HCT116 (cell line): ENCODE measurements around the gene HELZ2. TPM values are rescaled to one million over a fixed set of nuclear protein-coding genes. Genes with fewer than 3 reads are reported as not detected.

Experiments
- ATAC-seq: fragments of 200-7000 bp; cut with Tn5 transposase; 2 replicates; pipeline ENCODE4 v1.9.1; 2020; ENCODE audit warnings: mild to moderate bottlenecking, moderate library complexity
- BruUV-seq: library from RNA; stranded (reverse); fragments of 400-500 nt; replicated peaks from 2 replicates; lab custom pipeline; 2021; lab: Mats Ljungman, UMichigan
- CTCF ChIA-PET: fragments of 300-600 bp; sonication (Branson Sonifier 250); formaldehyde crosslinking; loops from one replicate; lab custom pipeline; 2021; ENCODE audit warnings: antibody characterized with exemption; lab: Charles Lee
- POLR2A ChIA-PET: fragments of 300-600, 350-600 bp; sonication (Branson Sonifier 250); formaldehyde crosslinking; loops from one replicate; lab custom pipeline; 2021; ENCODE audit warnings: antibody characterized with exemption; lab: Charles Lee
- RAD21 ChIA-PET, 2 experiments: fragments of 300-600 bp; sonication (Branson Sonifier 250); formaldehyde crosslinking; loops; one replicate each; lab custom pipeline; 2023; ENCODE audit warnings: low total read pairs in 2 of 2; ENCODE audit not compliant: uncharacterized antibody in 2 of 2, unreplicated experiment in 2 of 2, low non-redundant PET in 1 of 2; lab: Charles Lee
- DNase-seq: peaks from one replicate; pipeline ENCODE4 v3.0.0-alpha.2; 2010; ENCODE audit warnings: low read depth, low spot score
- H2AFZ ChIP-seq: fragments of 200-600 bp; shearing (Covaris generic), sonication (generic); 2 replicates; pipeline ENCODE4 v1.6.1; 2017; ENCODE audit warnings: low read depth, mixed run types, mixed read lengths, antibody characterized with exemption, low read length; ENCODE audit not compliant: poor library complexity, severe bottlenecking
- H3K27ac ChIP-seq: 2 replicates; pipeline ENCODE4 v1.5.1; 2012; ENCODE audit warnings: low read depth, low read length
- H3K27me3 ChIP-seq: fragments of 200-600 bp; sonication (generic); 2 replicates; pipeline ENCODE4 v1.6.1; 2016; ENCODE audit warnings: mixed run types, low read length, mixed read lengths; ENCODE audit not compliant: insufficient read depth
- H3K36me3 ChIP-seq, 2 experiments: fragments of 200-500 bp in 1 of 2; fragments of 200-600 bp in 1 of 2; sonication (Bioruptor generic) in 1 of 2; sonication (generic) in 1 of 2; 2 replicates each; pipeline versions ENCODE4 v1.5.1 to v1.6.1; 2014 to 2016; ENCODE audit warnings: low read length in 2 of 2, inconsistent platforms in 1 of 2, mixed read lengths in 1 of 2, mixed run types in 1 of 2; ENCODE audit not compliant: insufficient read depth in 2 of 2, control insufficient read depth in 1 of 2
- H3K4me1 ChIP-seq, 2 experiments: fragments of 200-600 bp in 1 of 2; sonication (generic) in 1 of 2; 2 replicates each; pipeline versions ENCODE4 v1.5.1 to v1.6.1; 2012 to 2017; ENCODE audit warnings: low read length in 2 of 2, inconsistent platforms in 1 of 2, mild to moderate bottlenecking in 1 of 2, mixed read lengths in 1 of 2, mixed run types in 1 of 2, moderate library complexity in 1 of 2; ENCODE audit not compliant: insufficient read depth in 2 of 2, control insufficient read depth in 1 of 2
- H3K4me2 ChIP-seq: fragments of 200-600 bp; sonication (generic); 2 replicates; pipeline ENCODE4 v1.6.1; 2017; ENCODE audit warnings: mixed run types, low read length, mixed read lengths
- H3K4me3 ChIP-seq, 2 experiments: fragments of 200-600 bp in 1 of 2; sonication (generic) in 1 of 2; replicated peaks in 1 of 2; 2 replicates each; pipeline ENCODE4 v1.5.1; 2011 to 2016; ENCODE audit warnings: low read length in 2 of 2, control low read depth in 1 of 2, low read depth in 1 of 2, mild to moderate bottlenecking in 1 of 2, mixed read lengths in 1 of 2, mixed run types in 1 of 2
- H3K79me2 ChIP-seq: fragments of 200-600 bp; sonication (generic); 2 replicates; pipeline ENCODE4 v1.6.1; 2017; ENCODE audit warnings: mild to moderate bottlenecking, mixed run types, low read length, moderate library complexity, mixed read lengths; ENCODE audit not compliant: insufficient read depth
- H3K9ac ChIP-seq: fragments of 200-600 bp; sonication (generic); 2 replicates; pipeline ENCODE4 v1.6.1; 2016; ENCODE audit warnings: low read length, mixed read lengths
- H3K9me2 ChIP-seq: fragments of 200-600 bp; sonication (generic), shearing (Covaris generic); 2 replicates; pipeline ENCODE4 v1.6.1; 2017; ENCODE audit warnings: mixed run types, mild to moderate bottlenecking, moderate library complexity; ENCODE audit not compliant: insufficient read depth
- H3K9me3 ChIP-seq, 2 experiments: fragments of 200-500 bp in 1 of 2; fragments of 200-600 bp in 1 of 2; sonication (Bioruptor generic) in 1 of 2; sonication (generic) in 1 of 2; 2 replicates each; pipeline ENCODE4 v1.6.1; 2014 to 2017; ENCODE audit warnings: low read length in 2 of 2, mixed read lengths in 2 of 2, inconsistent platforms in 1 of 2, low read depth in 1 of 2, mild to moderate bottlenecking in 1 of 2, mixed run types in 1 of 2, moderate library complexity in 1 of 2; ENCODE audit not compliant: control insufficient read depth in 1 of 2, insufficient read depth in 1 of 2
- H4K20me1 ChIP-seq: fragments of 200-600 bp; sonication (generic), shearing (Covaris generic); 2 replicates; pipeline ENCODE4 v1.6.1; 2017; ENCODE audit warnings: mixed run types, mild to moderate bottlenecking, moderate library complexity; ENCODE audit not compliant: insufficient read depth
- CBX3 ChIP-seq: IDR thresholded peaks from 2 replicates; pipeline ENCODE4 v1.6.1; 2012; ENCODE audit warnings: low read depth
- CEBPB ChIP-seq: IDR thresholded peaks from 2 replicates; pipeline ENCODE4 v1.6.1; 2012; ENCODE audit warnings: low read depth
- ELF1 ChIP-seq: IDR thresholded peaks from 2 replicates; pipeline ENCODE4 v1.6.1; 2012; ENCODE audit warnings: low read depth, borderline replicate concordance
- POLR2AphosphoS5 ChIP-seq: IDR thresholded peaks from 2 replicates; pipeline ENCODE4 v1.6.1; 2011; ENCODE audit warnings: mild to moderate bottlenecking, low read depth, low read length, moderate library complexity
- SIN3A ChIP-seq: IDR thresholded peaks from 2 replicates; pipeline ENCODE4 v1.6.1; 2012; ENCODE audit warnings: low read depth
- SP1 ChIP-seq: IDR thresholded peaks from 2 replicates; pipeline ENCODE4 v1.6.1; 2012; ENCODE audit warnings: low read depth
- YY1 ChIP-seq: IDR thresholded peaks from 2 replicates; pipeline ENCODE4 v1.6.1; 2011; ENCODE audit warnings: low read length, low read depth, moderate library complexity, mild to moderate bottlenecking; ENCODE audit not compliant: insufficient replicate concordance; ENCODE audit errors: extremely low read depth
- ZNF274 ChIP-seq: fragments of 200-500 bp; sonication (Bioruptor generic); IDR thresholded peaks from 2 replicates; pipeline ENCODE4 v1.6.1; 2014; ENCODE audit warnings: mild to moderate bottlenecking, low read depth, low read length, inconsistent platforms
- intact Hi-C: fragments of 100-400 bp; cut with micrococcal nuclease; formaldehyde crosslinking; loops from 2 replicates; pipeline ENCODE4 v1.10.0; 2022
- total RNA-seq: library from RNA; stranded (reverse); gene quantifications from one replicate; pipeline ENCODE4 v1.2.1, GENCODE V29; 2021; ENCODE audit not compliant: unreplicated experiment
- TF ChIP-seq, protein P1 (sequence below): IDR thresholded peaks from 2 replicates; pipeline ENCODE4 v1.6.1; 2012

Gene HELZ2
- total RNA-seq, 1 experiment from 2014 or later = 44.0 TPM

GRCh38 chr20:63544958-63545516, 29.0 kb downstream of the HELZ2 start:
- peak overlapping the region; percentile 71 for H3K4me2 ChIP-seq
- H3K4me3 ChIP-seq = peak overlapping the region; percentile 28 to 47
- H4K20me1 ChIP-seq = no peaks in the 10 kb centered on the region
- BruUV-seq = no TSS peak
- no peaks in the 10 kb centered on the region for H3K27me3 ChIP-seq
- peak; percentile 82 for ATAC-seq
- intact Hi-C loops = no loop called here
- H3K36me3 ChIP-seq = no peaks in the 10 kb centered on the region
- peak overlapping the region; percentile 37 for H3K9ac ChIP-seq
- ChIA-PET RAD21 (no interaction called here), CTCF (no interaction called here), POLR2A (interaction anchor here (0.6 to 2.0 kb wide), 2 partner anchors 9 to 25 kb away, joined by 3 to 4 read pairs; no protein-coding TSS in a partner anchor)
- no peak for TF ChIP-seq YY1
- peak; percentile 48 for TF ChIP-seq POLR2AphosphoS5
- no peak for TF ChIP-seq ZNF274
- TF ChIP-seq, protein P1, sequence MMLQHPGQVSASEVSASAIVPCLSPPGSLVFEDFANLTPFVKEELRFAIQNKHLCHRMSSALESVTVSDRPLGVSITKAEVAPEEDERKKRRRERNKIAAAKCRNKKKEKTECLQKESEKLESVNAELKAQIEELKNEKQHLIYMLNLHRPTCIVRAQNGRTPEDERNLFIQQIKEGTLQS = no peak
- no peak for TF ChIP-seq CBX3
- TF ChIP-seq SIN3A = no peak
- DNase-seq = peak; percentile 67
- H3K9me2 ChIP-seq = no peaks in the 10 kb centered on the region
- no peak overlapping the region for H2AFZ ChIP-seq
- peaks cover 38 to 73% of the 10 kb centered on the region in 2 experiments for H3K4me1 ChIP-seq
- H3K27ac ChIP-seq = peak overlapping the region; percentile 72
- H3K9me3 ChIP-seq = no peaks in the 10 kb centered on the region
- no peaks in the 10 kb centered on the region for H3K79me2 ChIP-seq

DNA sequence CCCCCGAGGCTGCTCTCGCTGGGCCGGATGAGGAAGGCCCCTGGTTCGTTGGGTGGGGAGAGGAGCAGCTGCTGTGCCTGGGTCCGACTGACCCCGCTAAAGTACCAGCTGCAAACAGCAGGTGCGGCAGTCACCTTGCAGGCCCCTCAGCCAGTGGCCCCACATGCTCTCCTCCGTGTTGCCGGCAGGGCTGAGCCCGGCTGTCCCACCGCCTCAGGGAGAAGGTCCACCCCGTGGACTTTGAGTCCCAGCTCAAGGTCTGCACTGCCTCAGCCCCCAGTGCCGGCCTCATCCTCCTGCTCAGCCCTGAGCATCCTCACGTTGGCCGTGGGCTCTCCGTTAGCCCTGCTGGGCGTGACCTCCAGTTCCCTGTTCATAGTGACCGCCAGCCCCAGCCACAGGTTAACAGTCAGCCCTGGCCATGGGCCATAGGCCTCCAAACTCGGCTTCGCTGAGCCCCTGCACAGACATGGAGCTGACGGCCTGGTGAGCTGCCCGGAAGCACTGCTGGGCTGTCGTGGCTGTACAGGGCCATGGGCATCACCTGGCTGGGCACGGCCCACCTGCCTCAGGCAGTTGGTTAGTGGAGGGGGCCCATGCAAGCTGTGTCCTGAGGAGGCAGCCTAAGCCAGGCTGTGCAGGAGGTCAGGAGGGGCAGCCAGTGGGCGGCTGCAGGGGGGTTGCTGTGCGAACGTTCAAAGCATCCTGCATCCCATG, 29.6 kb downstream of the HELZ2 start:
- H3K36me3 ChIP-seq = no peaks in the 10 kb centered on the region
- H3K27ac ChIP-seq = peak overlapping the region; percentile 72
- ChIA-PET RAD21 (no interaction called here), POLR2A (interaction anchor here (1.6 to 2.0 kb wide), 2 partner anchors 8 to 321 kb away, joined by 4 to 8 read pairs; partner anchors contain the start of gene TPD52L2), CTCF (interaction anchor here (1.3 kb wide), 1 partner anchor 320 kb away, joined by 3 read pairs; the partner anchor contains the start of gene TPD52L2)
- no peak overlapping the region; a peak in 1 of 4 replicates for H3K4me3 ChIP-seq
- peak overlapping the region; percentile 71 for H3K4me2 ChIP-seq
- peak overlapping the region; percentile 37 for H3K9ac ChIP-seq
- no peak for TF ChIP-seq CEBPB
- TF ChIP-seq CBX3 = no peak
- no peak for TF ChIP-seq ELF1
- no peak for TF ChIP-seq SP1
- no peaks in the 10 kb centered on the region for H3K9me2 ChIP-seq
- no peaks in the 10 kb centered on the region for H3K9me3 ChIP-seq
- no peaks in the 10 kb centered on the region for H3K79me2 ChIP-seq
- no peak overlapping the region for H2AFZ ChIP-seq
- H3K27me3 ChIP-seq = no peaks in the 10 kb centered on the region
- ATAC-seq (peak; percentile 17; the same call in 1 of the 2 replicates), DNase-seq (no peak)
- no peaks in the 10 kb centered on the region for H4K20me1 ChIP-seq
- peaks cover 39 to 78% of the 10 kb centered on the region in 2 experiments for H3K4me1 ChIP-seq
- no TSS peak for BruUV-seq
- intact Hi-C loops = no loop called here
